Amniotic stem cell (primary cell): ENCODE results near the gene EIF4E1B.

Source experiments
- DNase-seq: peaks from one replicate; lab custom pipeline; 2025; lab: John Stamatoyannopoulos, UW

Gene EIF4E1B

DNA sequence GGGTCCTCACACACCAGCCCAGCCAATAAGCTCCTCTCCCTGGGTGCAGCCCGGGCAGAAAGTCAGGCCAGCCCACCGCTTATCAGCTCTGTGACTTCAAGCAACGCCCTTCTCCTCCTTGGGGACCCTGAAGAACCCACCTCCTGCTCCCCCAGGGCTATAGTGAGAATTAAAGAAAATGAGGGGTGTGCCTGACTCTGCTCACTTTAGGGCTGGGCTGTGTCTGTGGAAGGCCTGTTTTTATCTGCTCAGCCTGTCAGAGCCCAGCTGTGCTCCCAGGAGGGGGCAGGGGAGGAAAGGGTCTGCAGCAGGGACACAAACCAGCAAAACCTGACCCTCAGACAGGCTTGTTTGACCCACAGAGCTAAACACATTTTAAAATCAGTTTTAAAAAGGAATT, 24.4 kb upstream of the EIF4E1B start:
- DNase-seq, result no peak

DNA sequence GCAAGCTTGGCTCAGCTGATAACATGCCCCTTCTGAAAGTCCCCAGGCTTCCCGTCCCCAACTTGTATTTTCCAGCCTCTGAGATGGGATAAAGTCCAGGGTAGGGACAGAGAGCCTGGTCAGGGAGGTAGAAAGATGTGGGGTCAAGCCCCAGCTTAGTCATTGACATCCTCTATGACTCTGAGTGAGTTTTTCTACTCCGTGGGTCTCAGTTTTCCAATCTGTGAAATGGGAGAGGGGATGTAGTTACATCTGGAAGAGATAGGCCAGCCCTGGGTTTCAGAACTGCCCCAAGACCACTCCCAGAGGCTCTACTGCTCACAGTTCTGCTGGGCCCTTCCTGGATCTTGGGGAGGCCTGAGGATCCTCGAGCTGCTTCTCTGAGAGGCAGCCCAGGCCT, 23.6 kb upstream of the EIF4E1B start:
- no peak for DNase-seq

DNA sequence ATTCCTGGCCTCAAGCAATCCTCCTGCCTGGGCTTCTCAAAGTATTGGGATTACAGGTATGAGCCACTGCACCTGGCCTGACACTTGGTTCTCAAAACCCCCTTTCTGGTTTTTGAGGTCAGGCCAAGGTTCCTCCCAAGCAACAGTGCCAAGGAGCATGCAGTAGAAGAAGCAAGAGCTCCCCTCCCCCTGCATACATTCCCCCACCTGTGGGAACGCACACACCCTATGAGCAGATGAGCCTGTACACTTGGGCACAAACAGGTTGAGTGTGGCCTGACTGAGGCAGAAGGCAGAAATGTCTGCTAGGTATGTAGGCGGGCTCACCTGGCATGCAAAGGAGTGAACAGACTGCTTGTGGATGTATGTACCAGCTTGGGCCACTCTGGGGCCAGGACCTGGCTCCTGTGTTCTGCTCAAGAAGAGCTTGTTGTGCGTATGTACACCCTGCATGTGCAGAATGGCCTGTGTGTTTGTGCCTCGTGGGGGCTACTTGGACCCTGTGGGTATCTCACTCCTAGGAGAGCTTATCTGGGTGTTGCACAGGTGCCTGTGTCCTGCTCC, 22.3 kb upstream of the EIF4E1B start:
- DNase-seq, result no peak

DNA sequence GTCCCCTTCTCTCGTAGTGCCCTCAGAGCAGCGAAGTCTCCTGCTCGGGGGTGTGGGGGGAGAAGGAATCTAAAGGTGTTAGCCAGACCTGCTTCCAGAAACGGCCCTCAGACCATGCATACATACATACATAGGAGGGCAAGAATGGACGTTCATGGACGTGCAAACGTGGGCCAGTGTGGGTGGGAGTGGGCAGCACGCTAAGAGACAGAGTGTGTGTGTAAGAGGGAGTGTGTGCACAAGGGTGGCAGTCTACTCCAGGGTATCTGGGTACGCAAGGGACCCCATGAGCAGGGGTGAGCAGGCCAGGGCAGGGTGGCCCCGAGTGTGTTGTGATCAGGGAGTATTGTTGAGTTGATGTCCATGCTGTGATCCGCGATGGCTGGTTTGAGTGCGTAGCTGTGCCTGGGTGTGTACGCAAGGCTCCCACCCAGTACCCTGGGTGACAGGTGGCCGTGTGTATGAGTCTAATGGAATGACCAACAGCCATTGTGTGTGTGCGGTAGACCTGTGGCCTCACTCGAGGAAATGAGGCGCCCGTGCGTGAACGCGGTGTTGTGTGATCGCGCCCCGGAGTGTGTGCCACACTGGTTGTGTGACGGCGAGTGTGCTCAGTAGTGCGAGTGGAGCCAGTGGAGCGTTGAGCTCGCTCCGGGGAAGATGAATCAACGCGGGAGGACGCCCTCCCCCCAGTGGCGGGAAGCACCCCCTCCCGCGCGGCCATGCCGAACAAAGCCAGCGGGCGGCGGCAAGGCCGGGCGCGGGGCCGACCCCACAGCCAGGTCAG, 21.3 kb upstream of the EIF4E1B start:
- no peak for DNase-seq

DNA sequence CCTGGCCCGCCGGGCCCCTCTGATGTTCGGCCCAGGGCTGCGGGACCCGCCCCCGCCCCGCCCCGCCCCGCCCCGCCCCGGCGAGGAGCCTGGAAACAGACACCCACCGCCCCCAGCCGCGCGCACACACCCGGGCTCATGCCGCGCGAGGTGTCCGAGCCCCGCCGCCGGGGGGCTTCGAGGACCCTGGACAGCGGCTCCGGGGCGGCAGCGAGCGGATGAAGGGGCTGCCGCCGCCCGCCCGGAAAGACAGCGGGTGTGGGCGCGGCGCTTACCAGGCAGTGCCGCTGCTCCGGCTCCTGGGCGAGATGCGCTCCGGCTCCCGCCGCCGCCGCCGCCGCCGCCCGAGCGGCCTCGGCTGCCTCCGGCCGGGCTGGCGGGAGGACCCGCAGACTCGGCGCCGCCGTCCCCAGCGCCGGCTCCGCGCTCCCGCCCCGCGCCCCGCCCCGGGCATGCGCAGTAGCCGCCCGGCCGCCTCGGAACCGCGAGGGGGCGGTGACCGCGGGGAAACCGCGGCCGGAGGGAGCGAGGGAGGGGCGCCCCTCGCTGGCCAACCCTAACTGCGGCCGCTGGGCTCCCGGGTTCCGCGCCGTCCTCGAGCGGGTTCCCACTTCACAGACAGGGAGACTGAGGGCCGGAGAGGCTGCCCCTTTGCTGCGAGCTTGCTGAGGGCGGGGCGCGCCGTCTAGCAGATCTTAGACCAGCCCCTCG, 20.6 kb upstream of the EIF4E1B start, which contains the start of gene GPRIN1:
TSS of gene GPRIN1 (minus strand) at position 433 of the 711 bp plus-strand sequence. CDS start 10,322 bp downstream, outside the sequence.
- DNase-seq, result no peak

DNA sequence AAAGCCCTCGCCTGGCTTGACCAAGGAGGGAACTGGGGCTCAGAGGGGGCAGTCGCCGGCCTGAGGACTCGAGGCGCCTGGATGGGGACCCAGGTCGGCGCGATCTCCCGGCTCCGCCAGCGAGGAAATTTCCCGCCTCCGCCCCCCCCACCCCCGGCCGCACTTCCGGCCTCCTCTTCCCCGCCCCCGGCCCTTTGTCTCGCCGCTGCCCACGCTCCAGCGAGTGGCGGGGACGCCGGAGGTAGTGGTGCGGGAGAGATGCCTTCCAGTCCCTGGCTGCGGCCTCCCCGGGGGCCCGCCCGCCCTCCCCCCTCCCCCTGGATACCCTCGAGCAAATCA, 20.1 kb upstream of the EIF4E1B start:
- DNase-seq, result no peak

DNA sequence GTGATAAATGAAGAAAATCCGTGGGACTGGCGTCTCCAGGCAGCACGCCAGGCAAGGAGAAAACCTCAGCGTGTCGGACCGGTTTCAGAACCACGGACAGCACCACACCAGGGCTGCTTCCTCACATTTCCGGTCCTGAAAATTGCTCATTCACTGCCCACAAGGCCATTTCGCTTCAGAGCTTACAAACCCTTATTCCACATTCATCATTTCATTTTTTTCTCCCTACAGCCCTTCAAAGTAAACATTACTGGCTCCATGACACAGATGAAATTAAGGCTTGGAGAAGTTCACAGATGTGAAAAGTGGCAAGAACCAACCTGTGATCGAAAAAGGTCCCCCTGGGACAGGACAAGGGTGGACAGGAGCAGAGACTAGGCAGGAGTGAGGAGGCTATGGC, 19.0 kb upstream of the EIF4E1B start:
- DNase-seq, result peak; percentile 30

DNA sequence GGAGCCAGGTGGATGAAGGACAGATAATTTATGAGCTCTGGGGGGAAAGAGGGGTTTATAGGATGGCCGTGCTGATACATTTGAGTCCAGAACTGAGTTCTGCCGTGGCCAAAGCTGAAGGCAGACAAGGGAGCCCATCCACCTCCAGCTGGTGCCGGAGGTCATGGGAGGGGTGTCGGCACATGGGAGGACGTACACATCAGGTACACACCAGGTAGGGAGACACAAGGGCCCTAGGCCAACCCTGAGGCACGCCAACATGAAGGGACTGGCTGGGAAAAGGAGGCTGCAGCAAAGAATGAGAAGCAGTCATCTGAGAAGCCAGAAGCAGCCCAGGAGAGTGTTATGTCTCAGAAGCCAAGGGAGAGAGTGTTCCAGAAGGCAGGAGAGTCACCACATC, 18.5 kb upstream of the EIF4E1B start:
- no peak for DNase-seq

DNA sequence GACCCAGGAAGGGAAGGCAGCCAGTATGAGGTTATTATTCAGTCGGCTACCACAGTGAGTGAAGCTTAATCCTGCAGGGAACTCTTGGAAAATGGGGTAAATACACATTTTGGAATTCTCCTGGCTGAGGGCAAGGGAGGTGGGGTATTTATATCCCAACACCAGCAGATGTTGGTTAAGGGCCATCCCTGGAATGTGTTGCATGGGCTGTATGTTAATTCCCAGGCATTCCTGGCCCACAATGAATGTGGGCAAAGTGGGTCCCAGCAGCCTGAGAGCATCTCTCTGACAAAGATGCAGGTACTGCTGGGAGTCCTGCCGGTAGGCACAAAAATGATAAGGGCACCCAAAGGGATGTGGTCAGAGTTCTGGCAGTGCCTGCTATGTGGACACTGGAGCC, 17.6 kb upstream of the EIF4E1B start:
- no peak for DNase-seq

DNA sequence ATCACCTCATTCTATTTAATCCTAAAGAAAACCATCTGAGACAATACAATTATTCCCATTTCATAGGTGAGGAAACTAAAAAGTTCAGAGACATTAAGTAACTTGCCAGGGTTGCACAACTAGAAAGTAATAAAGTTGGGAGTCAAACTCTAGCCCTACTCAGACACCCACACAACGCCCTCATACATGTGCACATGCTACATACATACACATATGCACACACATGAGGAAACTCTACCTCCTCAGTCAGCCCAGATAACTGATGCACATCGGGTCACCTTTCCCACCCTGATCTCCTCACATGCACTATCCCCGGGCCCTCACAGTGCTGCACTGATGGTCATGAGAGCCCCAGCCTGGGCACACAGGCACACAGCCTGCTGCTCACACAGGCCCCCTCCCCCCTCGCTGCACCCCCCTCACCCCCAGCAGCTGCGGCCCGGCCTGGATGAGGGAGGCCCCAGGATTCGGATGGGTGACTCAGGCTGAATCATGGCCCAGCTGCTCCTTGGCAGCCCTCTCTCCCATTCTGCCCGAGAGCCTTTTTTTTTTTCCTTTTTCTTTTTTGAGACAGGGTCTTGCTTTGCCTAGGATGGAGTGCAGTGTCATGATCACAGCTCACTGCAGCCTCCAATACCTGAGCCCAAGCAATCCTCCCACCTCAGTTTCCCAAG, 15.5 kb upstream of the EIF4E1B start:
- DNase-seq, result no peak

DNA sequence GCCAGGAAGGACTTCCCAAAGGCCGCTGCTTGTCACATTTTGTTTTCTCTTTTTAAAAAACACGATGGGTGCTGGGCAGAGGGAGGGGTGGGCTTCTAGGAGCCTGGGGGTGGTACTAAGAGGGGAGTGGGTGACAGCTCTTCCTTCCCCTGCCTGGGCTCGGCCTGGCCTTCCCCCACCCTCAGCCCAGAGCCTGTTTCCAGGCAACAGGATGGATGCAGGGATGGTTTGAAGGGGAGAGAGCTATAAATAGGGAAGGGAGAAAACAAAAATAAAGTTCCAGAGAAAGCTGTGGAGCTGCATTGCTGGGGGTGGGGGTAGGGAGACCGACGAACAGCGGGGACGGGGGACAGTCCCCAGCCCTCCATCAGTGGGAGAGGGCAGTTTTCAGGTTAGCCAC, 14.0 kb upstream of the EIF4E1B start:
- DNase-seq, result no peak

DNA sequence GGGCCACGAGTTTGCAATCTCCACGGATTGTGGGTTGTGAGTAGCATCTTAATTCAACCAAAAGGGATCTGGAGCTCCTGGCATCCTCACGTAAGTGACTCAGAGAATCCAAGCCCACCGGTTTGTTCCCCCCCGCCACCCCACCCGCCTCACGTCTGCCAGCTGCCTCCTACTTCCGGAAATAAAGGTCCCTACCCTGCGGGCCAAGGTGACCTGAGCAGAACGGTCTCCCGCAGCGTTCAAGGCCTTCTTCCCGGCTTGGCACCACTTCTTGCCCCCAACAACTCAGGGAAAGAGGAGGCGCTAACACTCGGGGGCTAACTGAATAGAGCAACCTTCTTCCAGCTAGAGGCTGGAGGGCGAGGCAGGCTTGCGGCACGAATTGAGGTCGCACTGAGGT, 11.7 kb upstream of the EIF4E1B start:
- no peak for DNase-seq

DNA sequence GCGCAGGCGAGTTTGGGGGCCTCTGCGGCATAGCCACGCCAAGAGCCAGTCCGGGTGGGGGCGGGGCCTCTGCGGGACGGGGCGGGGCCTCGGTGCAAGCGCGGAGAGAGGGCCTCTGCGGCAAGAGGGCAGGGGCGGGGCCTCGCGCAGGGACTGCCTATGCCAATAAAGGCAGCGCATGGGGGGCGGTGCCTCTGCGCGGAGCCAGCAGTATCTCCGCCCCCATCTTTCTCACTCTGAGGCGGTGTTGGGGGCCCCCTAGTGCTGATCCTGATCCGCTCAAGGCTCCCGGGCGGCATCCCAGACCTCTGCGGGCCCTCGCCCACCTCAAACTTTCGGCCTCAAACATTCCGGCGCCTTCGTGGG, 11.3 kb upstream of the EIF4E1B start:
- DNase-seq, result no peak

DNA sequence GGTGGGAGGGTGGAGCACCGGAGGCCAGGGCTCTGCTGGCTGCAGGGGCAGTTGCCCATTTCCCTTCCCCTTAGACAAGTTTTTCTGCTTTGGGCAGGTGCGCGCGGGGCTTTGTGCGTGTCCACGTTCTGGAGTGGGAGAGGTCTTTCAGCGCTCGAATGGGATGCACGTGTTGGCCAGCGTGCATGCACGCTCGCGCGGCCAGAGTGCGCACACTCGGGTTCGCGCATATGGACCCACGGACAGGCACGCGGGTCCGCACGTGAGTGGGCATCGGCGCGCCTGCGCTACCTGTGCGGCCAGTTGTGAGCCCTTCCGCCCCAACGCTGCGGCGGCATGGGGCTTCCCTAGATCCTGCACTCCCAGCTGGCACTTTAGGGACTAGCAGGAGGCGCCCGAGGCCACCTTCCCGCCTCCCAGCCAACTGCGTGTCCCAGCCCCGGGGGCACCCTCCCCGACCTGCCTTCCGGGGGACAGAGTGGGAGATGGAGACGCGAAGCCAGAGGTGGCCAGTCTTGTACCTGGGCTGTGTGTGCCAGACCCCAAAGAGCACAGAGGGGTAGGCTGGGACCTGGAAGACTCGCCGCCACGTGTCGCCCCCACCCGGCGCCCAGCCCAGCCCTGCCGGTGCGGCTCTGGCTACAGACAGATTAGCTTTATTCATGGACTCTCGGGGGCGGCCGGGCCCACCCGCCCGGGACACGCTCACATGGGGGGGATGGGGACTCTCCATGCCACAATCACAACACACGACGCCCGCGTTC, 10.7 kb upstream of the EIF4E1B start:
- no peak for DNase-seq

DNA sequence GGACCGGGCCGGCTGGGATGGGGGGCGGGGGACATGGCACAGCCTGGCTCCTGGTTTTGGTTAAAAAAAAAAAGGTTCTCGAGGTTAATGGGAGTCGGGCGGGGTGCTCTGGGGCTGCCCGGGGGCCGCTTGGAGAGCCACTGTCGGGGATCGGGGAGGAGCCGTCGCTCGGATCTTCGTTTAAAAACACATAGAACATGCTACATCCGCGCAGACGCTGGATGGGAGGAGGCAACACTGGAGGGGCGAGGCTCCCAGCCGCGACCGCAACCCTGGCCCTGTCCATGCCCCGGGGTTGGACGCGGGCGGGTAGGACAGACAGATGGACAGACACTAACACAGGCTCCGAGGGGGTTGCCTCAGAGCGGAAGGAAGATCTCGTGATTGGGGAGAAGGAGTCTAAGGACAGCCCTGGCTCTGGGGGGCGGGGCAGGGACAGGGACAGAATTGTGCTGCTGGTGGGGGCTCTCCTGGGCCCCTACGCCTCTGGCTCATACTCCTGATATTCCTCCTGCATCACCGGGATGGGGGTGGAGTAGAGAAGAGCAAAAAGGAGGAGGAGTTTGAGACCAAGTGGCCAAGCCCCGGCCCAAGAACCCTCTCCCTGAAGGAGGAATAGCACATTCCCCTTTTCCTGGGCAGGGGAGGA, 10.0 kb upstream of the EIF4E1B start:
- DNase-seq, result no peak

DNA sequence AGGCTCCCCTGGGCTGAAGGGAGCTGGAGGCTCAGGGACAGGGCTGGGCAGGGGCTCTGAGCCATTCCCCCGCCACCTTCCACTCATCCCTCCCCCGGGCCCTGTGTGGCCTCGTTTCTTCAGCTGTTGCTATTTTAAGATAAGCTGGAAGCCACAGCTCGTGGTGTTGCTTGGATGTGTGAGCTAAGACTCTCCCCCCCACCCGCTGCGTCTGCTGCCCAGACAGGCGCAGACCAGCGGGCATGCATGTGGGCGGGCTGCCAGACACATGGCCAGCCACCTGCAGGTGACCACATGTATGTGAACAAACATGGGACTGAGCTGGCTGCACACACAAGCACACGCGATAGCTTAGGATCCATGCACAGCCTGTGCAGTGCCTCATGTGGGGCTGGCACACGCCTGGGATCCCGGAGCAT, 8.8 kb upstream of the EIF4E1B start:
- no peak for DNase-seq

DNA sequence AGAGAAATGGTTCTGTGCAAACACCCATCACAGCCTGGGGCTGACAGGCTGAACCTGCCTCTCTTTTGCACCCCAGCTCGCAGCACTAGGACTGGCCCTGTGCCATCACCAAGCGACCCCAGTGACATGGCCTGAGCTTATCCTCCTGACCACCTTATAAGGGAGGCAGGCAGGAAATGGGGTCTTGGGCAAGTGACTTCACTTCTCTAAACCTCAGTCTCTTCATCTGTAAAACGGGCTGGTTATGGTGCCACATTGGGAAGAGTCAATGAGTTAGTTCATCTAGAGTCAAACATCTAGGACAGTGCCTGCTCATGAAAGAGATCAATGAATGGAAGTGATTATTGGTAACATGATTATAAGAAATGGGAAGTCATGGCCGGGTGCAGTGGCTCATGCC, 6.3 kb upstream of the EIF4E1B start:
- no peak for DNase-seq

DNA sequence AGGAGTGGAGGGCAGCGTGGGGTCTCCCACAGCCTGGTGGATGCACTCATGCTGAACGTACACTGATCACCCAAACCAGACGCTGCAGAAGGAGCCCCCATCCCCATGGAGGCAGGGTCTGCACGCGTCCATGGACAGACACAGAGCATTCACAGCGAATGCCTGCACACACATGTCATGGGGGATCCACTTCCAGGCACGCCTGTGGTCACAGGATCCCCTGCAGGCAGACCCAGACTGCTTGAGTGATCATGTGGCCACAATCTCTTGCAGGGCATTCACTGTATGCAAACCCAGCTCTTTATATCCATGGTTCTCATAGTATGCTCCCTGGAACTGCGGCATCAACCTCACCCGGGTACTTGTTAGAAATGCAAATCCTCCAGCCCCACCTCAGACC, 5.5 kb upstream of the EIF4E1B start:
- DNase-seq, result no peak

DNA sequence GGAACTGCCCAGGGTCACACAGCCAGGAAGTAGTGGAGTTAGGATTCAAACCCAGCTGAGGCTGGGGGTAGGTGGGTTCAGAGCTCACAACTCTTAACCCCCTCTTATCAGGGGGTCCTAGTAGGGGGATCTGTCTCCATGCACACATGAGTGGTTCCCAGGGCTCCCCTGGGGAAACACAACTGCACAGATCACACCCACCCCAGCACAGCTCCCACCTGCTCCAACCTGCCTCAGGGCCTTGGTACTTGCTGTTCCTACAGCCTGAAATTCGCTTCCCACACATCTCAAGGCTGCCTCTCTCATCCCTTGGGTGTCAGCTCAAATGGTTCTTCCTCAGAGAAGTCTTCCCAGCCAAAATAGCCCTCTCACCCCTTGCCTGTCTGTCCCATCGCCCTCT, 5.0 kb upstream of the EIF4E1B start:
- no peak for DNase-seq

DNA sequence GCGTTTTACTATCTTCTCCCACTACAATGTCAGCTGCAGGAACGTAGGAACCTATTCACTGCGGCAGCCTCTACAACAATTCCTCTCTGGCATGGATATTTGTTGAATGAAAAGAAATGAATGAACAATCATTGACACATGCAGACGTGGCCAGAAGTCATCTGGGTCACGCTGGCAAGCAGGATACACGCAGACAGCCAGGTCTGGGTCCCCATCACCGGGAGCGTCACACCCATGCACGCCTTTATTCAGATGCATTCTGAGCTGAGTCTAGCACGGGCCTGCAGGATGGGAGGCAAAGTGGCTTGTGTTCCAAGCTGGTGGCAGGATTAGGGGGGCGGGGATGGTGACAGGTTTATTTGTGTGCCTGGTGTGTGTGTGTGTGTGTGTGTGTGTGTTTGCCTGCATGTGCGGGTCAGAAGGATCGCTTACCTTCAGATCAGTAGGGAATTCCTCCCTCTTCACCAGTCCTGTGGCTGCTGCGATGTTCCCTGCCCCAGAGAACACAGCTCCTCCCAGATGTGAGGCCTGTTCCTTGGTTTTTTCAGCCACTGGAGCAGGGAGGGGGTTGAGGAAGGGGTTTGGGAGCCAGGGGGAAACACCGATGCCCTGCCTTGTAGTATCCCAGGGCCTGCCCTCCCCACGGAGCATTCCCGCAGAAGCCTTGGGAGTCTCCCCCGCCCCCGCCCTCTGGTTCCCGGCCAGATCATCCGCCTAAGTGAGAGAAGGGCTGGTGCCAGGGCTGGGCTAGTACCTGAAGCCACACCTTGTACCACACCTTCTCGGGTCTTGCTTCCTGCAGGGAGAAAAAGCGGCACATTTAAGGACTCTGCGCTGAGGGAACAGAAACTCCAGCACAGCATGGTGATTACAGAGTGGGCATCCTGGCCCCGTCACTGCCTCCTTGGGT, 4.3 kb upstream of the EIF4E1B start:
- DNase-seq, result no peak

DNA sequence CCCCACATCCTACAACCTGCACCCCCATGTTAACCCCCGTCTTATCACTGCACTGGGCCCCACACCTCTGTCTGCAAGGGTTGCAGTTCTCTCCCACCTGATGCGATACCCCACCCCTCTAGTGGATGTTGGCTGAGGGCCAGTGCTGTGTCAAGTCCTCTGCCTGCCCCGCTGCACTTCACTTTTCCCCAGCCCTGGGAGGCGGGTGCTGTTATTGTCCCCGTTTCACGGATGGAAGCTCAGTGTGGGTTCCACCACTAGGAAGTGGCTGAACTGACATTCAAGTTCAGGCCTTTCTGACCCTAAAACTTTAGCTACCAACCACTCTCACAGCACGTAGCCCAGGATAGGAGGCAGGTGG, 3.6 kb upstream of the EIF4E1B start:
- DNase-seq, result no peak
